DOHH2 (cell line): ENCODE results near the gene PLBD2.

ENCODE experiments used
- CTCF ChIP-seq: fragments of 200-600 bp; sonication (generic); IDR thresholded peaks from one replicate; pipeline ENCODE4 v1.5.1; 2014; ENCODE audit warnings: antibody characterized with exemption, mild to moderate bottlenecking, low read depth, low read length; ENCODE audit not compliant: poor library complexity, severe bottlenecking
- EZH2phosphoT487 ChIP-seq: fragments of 200-600 bp; sonication (generic); IDR thresholded peaks from 2 replicates; pipeline ENCODE4 v1.6.1; 2017; ENCODE audit warnings: borderline replicate concordance, mild to moderate bottlenecking, antibody characterized with exemption, low read length, moderate library complexity, mixed read lengths

- TF ChIP-seq CTCF, result no peak
- no peak for TF ChIP-seq EZH2phosphoT487
Observed at GRCh38 chr12:113374823-113375428, 16.5 kb downstream of the PLBD2 start.
